BE2C (cell line): Measurements from ENCODE around the gene NOTUM.
A peak's percentile ranks its signal among the peaks of the same experiment; 100 is the strongest.

Experiments
- DNase-seq: peaks from one replicate; pipeline ENCODE4 v3.0.0-alpha.2; 2020
- H3K27me3 ChIP-seq: fragments of 250-450 bp; sonication (Bioruptor Pico); 2 replicates; pipeline ENCODE4 v1.5.1; 2020; ENCODE audit warnings: mild to moderate bottlenecking
- H3K36me3 ChIP-seq: fragments of 250-450 bp; sonication (Bioruptor Pico); 2 replicates; pipeline ENCODE4 v1.5.1; 2020; ENCODE audit warnings: mild to moderate bottlenecking
- H3K4me1 ChIP-seq: fragments of 250-450 bp; sonication (Bioruptor Pico); 2 replicates; pipeline ENCODE4 v1.5.1; 2020
- H3K4me3 ChIP-seq: 2 replicates; pipeline ENCODE4 v1.5.1; 2011; ENCODE audit warnings: low read depth, low read length
- H3K9me3 ChIP-seq: fragments of 250-450 bp; sonication (Bioruptor Pico); 2 replicates; pipeline ENCODE4 v1.5.1; 2020
- CTCF ChIP-seq: IDR thresholded peaks from 2 replicates; pipeline ENCODE4 v1.5.1; 2012; ENCODE audit warnings: mild to moderate bottlenecking, low read depth, low read length

NOTUM gene

DNA sequence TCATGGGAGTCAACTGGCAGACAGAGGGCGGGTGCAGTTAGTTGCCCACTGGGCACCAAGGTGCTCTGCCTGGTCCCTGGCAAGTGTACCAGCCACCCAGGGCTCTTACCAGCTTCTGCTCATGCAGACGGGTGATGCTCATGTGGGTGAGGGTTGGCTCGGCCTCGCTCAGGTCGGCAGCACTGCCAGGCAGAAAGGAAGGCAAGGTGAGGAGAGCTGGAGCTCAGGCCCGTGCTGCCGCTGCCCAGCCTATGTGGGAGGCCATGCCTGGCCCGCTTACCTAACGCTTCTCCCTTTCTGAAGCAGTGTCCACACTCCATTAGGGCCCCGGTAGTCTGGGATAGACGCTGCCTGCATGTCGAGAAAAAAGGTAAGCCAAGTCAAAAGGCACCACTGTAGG, 45.7 kb downstream of the NOTUM start:
- no peak for TF ChIP-seq CTCF
- peaks cover 41% of the 10 kb centered on the region for H3K36me3 ChIP-seq
- no peak overlapping the region for H3K4me3 ChIP-seq
- no peak for DNase-seq
- H3K27me3 ChIP-seq = no peaks in the 10 kb centered on the region
- H3K9me3 ChIP-seq = no peaks in the 10 kb centered on the region
- peaks cover 6% of the 10 kb centered on the region; the same call in 1 of the 2 replicates for H3K4me1 ChIP-seq

DNA sequence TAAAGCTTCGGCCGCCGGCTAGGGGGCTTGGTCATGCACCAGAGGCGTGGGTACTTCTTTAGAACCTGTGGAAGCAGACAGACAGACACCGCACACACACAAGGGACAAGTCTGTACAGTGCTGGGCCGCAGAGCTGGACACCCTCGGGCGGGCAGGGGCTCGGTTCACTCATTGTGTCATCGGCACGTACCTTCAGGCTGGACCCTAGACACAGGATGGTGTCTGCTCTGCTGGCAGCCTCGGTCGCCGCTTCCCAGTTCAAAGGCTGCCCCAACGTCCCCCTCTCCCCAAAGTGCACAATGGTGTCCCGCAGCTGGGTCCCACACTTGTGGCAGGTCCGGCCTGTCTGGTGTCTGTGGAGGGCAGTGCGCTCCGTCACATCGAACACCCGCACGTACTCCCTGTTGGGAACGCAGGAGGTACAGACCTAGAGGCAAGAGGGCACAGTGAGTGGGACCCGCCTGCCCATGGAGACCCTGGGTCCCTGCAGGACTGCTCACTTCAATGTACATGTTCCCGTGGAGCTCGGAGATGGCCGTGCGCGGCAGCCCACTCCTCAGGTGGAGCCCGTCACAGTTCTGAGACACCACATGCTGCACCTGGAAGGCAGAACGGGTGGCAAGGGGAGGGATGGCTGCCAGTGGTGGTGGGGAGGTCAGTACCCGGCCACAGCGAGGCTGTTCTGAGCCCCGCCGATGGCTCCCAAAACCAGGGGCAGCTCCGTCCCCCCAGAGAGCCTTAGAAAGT, 46.7 kb downstream of the NOTUM start:
- H3K4me1 ChIP-seq = peaks cover 6% of the 10 kb centered on the region; the same call in 1 of the 2 replicates
- H3K4me3 ChIP-seq = no peak overlapping the region
- no peaks in the 10 kb centered on the region for H3K9me3 ChIP-seq
- H3K36me3 ChIP-seq = peaks cover 31% of the 10 kb centered on the region
- no peak for TF ChIP-seq CTCF
- H3K27me3 ChIP-seq = no peaks in the 10 kb centered on the region
- no peak for DNase-seq

GRCh38 chr17:81913394-81914102, 47.4 kb downstream of the NOTUM start:
- Histone ChIP-seq H3K9me3 (no peaks in the 10 kb centered on the region), H3K4me1 (peaks cover 6% of the 10 kb centered on the region; the same call in 1 of the 2 replicates), H3K27me3 (no peaks in the 10 kb centered on the region), H3K36me3 (peaks cover 31% of the 10 kb centered on the region), H3K4me3 (no peak overlapping the region)
- no peak for TF ChIP-seq CTCF
- no peak for DNase-seq

- no peaks in the 10 kb centered on the region for H3K9me3 ChIP-seq
- peaks cover 3% of the 10 kb centered on the region; the same call in 1 of the 2 replicates for H3K4me1 ChIP-seq
- no peak for TF ChIP-seq CTCF
- no peak for DNase-seq
- no peaks in the 10 kb centered on the region for H3K27me3 ChIP-seq
- H3K4me3 ChIP-seq = no peak overlapping the region
- H3K36me3 ChIP-seq = peaks cover 31% of the 10 kb centered on the region
Measured at GRCh38 chr17:81912441-81913309, 48.3 kb downstream of the NOTUM start.

DNA sequence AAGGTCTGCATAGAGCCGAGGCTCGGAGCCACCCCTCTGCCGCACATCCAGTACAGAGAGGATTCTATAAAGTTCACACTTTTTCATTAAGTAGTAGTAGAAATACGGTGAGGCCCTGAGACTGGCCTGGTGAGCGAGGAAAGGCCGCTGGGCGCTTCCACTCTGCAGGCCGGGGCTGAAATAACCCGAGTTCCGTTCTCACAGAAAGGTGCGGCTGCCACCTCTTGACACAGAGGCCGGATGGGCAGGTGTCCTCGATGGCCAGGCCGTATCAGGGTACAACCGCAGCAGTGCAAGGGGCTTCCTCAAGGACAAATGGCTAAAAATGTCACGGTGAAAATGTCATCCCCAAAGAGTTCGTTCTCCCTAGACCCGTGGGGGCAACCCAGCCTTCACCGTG, 49.0 kb downstream of the NOTUM start:
- Histone ChIP-seq H3K36me3 (peaks cover 31% of the 10 kb centered on the region), H3K4me3 (peak overlapping the region; percentile 32; the same call in 1 of the 2 replicates), H3K4me1 (peaks cover 3% of the 10 kb centered on the region; the same call in 1 of the 2 replicates), H3K9me3 (no peaks in the 10 kb centered on the region), H3K27me3 (no peaks in the 10 kb centered on the region)
- TF ChIP-seq CTCF = no peak
- DNase-seq = no peak
